Neural progenitor cell (in vitro differentiated cells): ENCODE measurements around the gene ANGPTL5.
A peak's percentile ranks its signal among the peaks of the same experiment; 100 is the strongest.

Source experiments
- CTCF ChIP-seq: fragments of 200-600 bp; sonication (generic); IDR thresholded peaks from 2 replicates; pipeline ENCODE4 v1.5.1; 2017; ENCODE audit warnings: antibody characterized with exemption, mild to moderate bottlenecking
- EZH2 ChIP-seq: fragments of 200-600 bp; sonication (generic); IDR thresholded peaks from 2 replicates; pipeline ENCODE4 v1.6.1; 2017; ENCODE audit warnings: antibody characterized with exemption, mild to moderate bottlenecking, moderate library complexity
- EZH2phosphoT487 ChIP-seq: fragments of 200-600 bp; sonication (generic); IDR thresholded peaks from 2 replicates; pipeline ENCODE4 v1.6.1; 2017; ENCODE audit warnings: antibody characterized with exemption

GRCh38 chr11:101860696-101861427, 55.5 kb downstream of the ANGPTL5 start:
- TF ChIP-seq CTCF (peak; percentile 88), EZH2 (no peak), EZH2phosphoT487 (no peak)
